ENCODE data around the gene SERAC1.

The SERAC1 gene

DNA sequence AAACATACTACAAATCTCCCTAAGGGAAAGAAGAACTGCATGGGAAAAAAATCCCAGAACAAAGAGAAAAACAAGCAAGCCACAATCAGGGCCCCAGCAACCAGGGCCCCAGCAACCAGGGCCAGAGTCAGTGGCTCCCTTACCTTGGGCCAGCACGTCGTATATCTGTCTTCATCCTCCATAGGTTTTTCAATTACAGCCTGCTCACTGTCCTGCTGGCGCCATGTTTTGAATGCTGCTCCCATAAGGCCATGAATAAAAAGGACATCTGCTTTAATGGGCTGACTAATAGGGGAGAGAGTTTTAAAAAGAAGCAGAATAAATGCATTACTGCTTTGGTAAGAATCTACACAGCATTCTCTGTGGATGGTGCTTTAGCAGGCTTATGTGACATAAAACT lies 49.2 kb downstream of the SERAC1 start:
- DNase-seq, result no peak

DNA sequence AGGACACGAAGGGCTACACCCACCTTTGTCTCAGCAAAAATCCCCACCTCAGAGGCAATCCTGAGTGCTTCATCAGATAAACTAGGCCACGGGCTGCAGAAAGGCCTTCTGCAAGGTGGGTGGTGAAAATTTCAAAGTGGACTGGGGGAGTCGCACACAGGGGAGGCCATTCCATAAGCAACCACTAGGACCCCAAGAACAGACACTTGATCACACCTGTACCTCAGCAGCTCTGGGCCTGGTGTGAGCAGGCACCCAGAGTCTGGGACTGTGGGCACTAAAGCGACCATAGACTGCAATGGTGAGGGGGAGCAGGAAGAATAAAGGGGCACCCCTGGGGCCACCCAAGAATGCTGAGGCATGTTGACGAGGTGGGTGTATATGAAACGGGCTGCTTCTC lies 52.6 kb downstream of the SERAC1 start:
- no peak for DNase-seq

DNA sequence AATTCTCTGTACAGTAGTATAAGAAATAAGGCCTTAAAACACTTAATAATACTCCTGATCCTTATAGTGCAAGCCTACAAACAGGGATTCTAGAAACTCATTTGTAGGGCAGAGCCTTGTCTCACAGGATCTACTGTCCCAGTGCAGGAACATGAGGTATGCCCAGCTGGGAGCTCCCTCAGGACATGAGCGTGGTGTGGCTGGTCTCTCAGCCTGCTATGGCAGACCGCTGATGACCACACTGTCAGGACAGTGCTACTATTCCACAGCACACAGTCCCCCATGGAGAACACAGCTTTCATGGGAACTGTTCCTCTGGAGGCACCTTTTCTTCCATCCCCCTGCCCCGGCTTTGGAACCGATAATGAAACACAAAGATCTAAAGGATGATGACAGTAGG lies 53.0 kb downstream of the SERAC1 start:
- DNase-seq, result no peak

DNA sequence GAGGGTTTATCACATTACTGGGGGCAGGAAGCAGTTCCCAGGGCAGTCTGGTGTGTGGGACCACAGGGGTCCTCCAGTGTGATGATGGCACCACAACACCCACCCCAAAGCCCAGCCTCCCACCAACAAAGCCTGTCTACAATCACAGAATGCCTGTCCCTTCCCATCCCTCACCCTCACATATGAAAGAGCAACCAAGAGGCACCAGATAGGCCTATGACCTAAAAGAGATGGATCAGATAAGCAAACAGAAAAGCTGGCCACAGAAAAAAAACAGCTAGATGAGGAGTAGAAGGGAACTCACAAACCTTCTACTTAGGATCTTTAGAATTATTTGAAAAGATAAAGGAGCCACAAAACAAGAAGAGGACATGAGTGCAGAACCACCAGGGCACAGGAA lies 54.3 kb downstream of the SERAC1 start:
- DNase-seq, result no peak

DNA sequence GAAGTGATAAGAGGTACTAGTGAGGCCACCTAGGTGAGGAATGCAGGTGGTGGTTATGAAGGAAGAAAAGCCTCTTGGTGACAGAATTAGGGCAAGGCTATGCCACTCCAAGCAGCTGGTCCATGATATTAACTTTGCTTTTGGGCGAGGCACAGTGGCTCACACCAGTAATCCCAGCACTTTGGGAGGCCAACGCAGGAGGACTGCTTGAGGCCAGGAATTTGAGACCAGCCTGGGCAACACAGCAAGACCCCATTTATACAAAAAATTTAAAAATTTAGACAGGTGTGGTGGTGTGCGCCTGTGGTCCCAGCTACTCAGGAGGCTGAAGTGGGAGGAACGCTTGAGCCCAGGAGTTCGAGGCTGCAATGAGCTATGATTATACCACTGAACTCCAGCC lies 56.1 kb downstream of the SERAC1 start:
- DNase-seq, result no peak

DNA sequence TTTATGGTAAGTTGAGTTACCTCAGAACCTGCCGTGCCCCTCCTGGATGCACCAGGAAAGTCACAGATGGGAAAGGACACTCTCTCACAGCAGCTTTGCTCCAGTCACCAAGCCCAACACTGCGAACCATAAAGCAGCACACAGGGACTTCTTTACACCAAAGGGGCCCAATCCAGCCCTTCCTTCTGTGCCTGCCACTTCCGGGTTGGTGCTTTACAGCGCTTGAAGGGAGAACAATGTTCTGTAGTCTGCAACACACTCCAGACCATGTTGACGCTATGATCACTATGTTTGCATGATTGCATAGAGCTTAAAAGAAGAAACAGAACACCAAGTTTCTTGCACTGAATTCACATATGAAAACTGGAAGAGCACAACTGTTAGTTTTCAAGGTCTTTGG lies 57.1 kb downstream of the SERAC1 start:
- DNase-seq, result no peak

DNA sequence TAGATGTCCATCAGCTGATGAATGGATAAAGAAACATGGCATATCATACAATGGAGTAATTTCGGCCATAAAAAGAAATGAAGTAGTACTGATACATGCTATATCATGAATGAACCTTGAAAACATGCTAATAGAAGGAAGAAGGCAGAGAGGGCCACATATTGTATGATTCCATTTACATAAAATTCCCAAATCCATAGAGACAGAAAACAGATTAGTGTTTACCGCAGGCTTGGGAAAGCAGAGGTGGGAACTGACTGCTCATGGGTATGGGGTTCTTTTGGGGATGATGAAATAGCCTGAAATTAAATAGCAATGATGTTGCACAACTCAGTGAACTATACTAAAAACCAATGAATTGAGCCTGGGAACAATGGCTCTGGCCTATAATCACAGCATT lies 58.3 kb downstream of the SERAC1 start:
- DNase-seq, result no peak

DNA sequence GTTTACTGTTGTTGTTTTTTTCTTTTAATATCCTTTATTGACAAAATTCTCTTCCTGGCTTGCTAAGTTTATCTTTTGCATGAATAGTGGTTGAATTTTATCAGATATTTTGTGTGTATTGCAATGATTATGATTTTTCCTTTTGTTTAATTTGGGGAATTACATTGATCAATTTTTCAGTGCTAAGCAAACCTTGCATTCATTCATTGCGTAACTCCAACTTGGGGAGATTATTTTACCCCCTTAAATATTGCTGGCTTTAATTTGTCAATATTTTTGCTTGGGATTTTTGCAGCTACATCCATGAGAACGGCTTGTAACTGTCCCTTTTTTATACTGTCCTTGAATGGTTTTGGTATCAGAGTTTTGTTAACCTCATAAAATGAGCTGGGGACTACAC lies 63.4 kb downstream of the SERAC1 start:
- DNase-seq, result no peak

DNA sequence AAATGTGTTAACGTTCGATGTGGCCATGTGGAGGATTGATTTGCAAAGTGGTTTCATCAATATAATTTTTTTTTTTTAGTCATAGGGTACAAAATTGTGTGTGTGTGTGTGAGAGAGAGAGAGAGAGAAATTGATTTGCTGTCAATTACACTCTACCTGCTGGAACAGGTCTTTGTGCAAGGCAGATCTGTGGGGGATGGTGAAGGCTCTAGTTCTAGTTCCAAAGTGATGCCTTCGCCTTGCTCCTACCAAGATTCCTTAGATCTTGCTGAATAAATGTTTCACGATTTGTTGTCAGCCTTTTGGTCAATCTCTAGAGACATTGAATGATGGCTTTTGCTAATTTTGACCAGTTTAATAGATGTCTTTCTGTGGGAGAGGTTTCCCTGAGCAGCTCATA lies 64.8 kb downstream of the SERAC1 start:
- no peak for DNase-seq

DNA sequence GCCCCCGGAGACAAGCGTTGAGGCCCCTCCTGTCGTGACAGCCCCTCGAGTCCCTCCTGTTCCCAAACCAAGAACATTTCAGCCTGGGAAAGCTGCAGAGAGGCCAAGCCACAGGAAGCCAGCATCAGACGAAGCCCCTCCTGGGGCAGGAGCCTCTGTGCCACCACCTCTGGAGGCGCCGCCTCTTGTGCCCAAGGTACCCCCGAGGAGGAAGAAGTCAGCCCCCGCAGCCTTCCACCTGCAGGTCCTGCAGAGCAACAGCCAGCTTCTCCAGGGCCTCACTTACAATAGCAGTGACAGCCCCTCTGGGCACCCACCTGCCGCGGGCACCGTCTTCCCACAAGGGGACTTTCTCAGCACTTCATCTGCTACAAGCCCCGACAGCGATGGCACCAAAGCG lies 72.4 kb downstream of the SERAC1 start:
- DNase-seq, result no peak

DNA sequence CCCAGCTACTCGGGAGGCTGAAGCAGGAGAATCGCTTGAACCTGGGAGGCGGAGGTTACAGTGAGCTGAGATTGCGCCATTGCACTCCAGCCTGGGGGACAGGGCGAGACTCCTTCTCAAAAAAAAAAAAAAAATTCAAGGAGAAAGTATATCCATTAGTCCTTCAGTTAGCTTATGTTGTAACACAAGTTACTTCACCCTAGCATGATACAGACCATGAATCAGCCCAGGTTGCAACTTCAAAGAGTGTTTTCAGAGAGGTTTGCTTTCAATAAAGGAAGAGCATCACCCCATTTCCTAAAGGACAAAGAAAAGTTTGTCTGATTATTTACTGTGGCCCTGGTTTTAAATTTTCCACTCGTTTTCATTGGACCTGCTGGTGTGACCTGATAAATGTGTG lies 73.0 kb downstream of the SERAC1 start:
- DNase-seq, result no peak

DNA sequence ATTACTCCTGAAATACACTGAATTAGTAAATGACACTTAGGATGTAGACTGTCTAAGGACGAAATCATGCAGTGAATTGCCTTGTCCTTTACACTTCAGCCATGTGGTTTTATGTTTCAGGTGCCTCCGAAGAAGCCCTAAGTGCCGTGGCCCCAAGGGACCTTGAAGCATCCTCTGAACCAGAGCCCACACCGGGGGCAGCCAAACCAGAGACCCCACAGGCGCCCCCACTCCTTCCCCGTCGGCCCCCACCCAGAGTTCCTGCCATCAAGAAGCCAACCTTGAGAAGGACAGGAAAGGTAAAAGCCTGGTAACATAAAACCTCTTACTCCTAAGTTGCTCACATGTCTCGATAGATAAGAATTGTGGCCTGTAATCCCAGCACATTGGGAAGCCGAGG lies 75.3 kb downstream of the SERAC1 start:
- DNase-seq, result no peak

DNA sequence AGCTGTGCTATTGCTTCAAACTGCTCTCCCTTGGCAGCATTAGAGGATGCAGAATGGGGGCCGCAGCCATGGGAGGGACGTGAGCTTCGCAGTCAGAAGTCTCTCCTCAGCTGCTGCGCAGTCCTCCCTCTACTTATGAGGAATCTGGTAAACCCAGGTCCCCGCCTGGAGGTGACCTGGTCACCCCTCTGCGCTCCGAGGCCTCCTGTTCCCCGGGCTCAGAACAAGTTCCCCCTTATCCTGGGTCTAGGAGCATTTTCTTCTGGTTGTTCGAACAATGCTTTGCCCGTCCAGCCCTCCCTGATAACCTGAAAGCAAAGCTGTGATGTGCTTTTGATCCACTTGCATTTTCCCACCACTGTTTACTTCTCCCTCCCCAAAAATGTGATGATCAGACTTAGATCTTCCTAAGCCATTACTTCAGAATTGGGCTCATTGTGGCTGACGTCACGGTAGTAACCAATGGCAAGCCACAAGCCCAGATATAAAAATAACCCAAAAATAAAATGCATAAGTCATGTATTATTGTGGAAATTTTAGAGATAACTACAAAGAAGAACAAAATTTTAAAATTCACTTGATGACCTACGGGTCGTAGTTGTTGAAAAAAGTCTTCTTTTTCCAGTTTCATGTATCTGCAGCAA lies 80.7 kb downstream of the SERAC1 start:
- DNase-seq, result no peak

DNA sequence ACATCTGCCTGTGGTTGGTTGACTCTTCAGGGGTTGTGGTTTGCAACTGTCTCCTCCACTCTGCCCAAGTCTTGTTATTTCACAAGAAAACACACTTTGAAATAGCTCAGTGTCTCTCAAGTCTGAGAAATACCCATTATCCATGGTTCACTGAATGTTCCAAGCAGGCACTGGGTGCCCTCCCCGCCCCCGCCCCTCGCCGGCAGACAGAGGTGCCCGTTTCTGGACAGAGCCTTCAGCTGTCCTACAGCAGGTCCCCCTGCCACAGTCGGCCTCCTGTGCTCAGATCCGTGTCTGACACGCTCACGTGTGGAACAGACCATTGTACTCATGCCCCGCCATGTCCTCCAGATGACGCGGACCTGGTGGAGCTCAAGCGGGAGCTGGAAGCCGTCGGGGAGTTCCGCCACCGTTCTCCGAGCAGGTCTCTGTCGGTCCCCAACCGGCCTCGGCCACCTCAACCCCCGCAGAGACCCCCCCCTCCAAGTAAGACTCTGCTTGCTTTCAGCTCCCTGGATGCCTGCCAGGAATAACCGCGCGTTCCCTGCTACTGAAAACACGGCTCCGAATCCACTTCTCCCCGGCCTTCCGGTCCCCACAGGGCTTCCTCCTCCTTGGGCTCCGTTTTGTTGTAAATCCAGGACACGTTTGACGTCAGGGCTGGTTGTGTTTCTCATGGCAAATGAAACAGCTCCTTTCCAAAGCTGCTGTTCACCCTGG lies 81.4 kb downstream of the SERAC1 start:
- DNase-seq, result no peak

DNA sequence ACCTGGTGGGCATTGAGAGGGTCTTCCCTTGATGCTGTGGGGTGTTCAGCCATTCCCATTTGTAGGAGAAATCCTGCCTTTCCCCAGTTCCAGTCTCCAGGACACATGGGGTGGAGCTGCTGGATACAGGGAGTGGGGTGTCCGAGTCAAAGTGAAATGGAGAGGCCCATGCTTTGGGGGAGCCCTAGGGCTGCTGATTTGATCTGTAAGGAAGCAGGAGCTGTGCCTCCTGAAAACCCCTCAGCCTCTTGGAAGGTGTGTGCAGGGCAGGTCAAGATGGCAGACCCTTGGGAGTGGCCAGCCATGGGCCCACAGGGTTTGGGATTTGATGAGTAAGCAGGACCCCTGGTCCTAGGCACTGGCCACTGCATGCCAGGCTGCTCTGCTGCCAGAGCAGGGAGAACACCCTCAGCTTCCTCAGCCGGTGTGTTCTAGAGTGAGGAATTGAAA lies 82.0 kb downstream of the SERAC1 start:
- DNase-seq, result no peak

DNA sequence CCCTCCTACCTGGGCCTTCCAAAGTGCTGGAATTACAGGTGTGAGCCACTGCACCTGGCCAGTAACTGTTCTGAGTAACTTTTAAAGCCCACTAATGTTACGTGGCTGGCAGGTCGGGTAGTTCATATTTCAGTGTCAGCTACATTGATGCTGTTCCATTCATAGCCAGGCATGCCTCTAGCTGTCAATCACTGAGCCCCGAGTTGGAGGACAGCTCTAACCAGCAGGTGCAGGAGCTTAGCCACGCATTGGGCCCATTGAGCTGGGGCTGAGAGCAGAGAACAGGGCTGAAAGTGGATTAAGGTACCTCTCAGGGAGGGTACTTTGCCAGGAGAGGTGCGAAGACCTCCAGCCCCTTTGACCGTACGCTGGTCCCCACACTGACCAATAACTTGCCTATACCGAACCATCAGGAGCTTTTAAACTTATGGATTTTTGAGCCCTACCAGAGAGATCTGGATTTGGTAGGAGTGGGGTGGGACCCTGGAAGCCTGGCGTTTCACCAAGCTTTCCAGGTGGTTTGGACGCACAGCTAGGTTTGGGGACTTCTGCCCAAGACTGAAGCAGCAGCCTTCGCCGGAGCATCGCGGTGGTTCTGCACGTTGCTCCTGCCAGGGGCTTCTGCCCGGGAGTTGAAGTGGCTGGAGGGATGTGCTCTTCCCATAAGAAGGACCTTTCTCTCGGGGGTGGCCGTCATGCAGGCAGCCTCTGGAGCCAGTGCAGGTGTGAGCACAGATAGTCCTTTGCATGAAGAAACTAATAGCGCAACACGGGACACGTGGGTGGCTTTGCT lies 82.6 kb downstream of the SERAC1 start:
- DNase-seq, result no peak

DNA sequence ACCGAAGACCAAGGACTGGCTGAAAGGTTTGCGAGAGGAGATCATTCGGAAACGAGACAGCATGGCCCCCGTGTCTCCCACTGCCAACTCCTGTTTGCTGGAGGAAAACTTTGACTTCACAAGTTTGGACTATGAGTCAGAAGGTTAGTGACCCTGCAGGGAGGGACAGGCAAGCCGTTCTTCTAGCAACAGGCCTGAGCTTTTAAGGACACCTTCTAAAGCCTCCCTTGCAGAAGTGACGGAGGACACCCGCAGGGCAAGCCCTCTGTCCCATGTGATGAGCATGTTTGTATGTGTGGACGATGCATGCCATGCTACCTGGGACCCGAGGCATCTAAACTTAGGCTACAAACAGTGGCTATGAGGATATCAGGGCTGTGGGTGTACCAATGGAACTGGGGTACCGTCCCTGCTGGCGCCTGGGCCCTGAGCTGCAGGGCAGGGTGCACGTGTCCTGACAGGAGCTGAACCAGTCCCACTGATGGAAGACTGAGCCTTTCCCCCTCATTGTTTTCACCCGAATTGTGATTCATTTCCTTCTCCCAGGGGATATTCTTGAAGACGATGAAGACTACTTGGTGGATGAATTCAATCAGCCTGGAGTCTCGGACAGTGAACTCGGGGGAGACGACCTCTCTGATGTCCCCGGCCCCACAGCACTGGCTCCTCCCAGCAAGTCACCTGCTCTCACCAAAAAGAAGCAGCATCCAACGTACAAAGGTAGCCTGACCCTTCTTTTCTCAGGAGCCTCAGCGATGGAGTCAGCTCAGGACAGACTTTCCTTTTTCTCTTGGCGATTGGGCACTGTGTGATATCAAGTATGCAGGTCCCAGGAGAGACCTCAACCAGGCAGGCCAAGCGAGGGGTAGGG lies 84.4 kb downstream of the SERAC1 start:
- DNase-seq, result no peak

DNA sequence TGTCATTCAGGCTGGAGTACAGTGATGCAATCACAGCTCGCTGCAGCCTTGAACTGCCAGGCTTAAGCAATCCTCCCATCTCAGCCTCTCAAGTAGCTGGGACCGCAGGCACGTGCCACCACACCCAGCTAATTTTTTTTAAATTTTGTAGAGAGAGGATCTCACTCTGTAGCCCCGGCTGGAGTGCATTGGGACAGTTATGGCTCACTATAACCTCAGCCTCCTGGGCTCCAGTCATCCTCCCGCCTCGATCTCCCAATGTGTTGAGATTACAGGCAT lies 86.5 kb downstream of the SERAC1 start:
- DNase-seq, result no peak

DNA sequence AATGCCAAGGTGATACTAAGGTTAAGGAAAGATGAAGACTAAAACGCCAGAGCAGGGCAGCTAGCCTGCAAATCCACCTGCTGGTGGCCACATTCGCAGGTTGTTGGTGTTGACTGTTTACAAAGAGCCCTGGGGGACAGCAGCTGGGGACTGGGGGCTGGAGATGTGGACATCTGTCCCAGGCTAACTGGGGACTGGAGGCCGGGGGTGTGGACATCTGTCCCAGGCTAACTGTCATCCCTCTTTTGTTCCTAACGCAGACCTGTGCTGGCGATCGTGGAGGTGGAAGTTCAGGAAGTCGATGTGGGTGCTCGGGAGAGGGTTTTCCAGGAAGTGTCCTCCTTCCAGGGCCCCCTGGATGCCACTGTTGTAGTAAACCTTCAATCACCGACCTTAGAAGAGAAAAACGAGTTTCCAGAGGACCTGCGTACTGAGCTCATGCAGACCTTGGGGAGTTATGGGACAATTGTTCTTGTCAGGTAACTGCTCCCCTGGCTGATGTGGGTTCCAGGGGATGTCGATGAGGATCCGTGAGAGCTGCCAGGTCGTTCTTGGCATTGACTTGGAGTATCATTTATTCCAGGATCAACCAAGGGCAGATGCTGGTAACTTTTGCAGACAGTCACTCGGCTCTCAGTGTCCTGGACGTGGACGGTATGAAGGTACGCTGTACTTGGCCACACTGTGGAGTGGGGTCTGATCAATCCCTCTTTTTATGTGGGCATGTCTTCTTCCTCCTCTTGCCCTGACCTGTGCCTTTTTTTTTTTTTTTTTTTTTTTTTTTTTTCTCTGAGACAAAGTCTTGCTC lies 87.0 kb downstream of the SERAC1 start:
- no peak for DNase-seq

DNA sequence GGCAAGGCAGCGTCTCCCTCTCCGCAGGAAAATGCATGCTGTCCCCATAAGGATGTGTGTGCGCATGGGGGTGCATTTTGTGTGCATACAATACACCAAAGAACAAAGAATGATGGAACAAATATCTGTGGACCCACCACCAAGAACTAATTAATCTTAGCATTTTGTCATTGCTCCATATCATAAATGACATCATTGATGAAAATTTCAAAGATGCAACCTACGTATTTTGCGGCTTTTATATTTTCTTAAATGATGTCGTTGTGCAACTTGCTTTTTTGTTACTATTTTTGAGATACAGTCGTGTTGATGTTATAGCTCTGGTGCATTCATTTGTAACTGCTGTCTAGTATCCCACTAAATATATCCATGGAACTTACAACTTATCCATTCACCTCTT lies 89.7 kb downstream of the SERAC1 start:
- no peak for DNase-seq

DNA sequence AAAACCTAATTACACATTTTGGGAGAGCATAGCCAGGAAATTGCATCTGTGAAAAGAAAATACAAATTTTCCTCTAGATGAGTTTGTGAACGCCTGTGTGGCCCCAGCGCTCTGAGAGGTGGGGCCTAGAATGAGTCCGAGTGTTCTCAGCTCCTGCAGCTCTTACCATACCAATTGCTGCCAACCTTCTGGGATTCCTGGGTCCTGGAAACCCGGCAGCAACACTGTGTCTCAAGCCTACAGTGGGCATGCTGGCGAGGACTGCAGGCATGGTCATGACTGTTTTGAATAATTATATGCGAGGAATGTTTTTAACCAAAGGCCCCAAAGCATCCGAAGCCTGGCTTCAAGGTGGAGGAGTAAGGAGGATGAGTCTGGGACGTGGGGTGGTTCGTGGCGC lies 90.4 kb downstream of the SERAC1 start:
- no peak for DNase-seq

DNA sequence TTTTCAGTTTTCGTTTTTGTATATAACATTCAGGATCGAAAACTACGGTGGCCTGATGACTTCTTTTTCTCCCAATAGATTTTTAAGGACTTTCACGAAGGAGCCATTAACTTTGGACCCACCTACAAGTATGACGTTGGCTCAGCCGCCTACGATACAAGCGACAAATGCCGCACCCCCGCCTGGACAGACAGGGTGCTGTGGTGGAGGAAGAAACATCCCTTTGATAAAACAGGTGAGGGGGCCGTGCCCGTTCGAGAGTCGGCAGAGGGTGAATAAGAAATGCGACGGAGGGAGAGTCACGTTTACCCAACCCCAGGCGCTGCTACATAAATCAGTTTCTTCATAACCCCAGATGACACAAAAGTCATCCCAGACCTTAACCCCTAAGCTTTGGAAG lies 91.5 kb downstream of the SERAC1 start:
- no peak for DNase-seq

DNA sequence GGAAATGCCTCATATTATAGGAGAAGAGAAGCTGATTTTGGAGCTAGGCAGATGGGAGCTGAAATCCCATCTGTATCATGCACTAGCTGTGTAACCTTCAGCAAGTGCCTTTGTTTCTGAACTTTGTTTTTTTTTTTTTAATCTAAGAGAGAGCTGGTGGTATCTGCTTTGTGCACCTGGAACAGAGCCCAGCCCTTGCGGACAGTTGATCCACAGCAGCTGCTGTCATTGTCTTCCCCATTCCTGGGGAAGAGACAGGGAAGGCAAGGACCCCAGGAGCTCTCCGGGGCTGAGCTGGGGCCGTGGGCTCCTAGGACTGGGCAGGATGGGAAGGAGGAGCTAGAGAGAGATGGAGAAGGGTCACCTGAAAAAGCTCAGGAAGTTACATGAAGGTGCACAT lies 94.3 kb downstream of the SERAC1 start:
- DNase-seq, result no peak

All from eye (tissue), 1 donor.